ENCODE results near the gene RPL37A.

Gene RPL37A

DNA sequence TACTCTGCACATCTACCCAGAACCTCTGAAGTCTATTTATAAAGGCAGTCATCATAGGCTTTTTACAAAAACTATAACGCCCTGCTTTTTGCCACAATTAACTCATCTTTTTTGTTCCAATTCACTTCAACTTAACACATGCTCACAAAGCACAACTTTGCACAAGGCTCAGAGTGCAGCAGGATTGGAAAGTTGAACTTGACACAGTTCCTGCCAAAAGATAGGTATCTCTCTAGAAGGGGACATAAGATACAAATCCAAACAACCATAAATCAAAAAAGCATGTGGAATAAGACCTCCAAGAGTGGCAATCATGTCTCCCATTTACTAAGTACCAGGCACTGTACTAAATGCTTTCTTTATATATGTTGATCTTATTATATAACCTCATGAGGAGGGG, 36.2 kb downstream of the RPL37A start:
- no peaks in the 10 kb centered on the region for H3F3A ChIP-seq (ENCODE audit: insufficient read depth, low read length)
- H3K9ac ChIP-seq (ENCODE audit: low read length), result no peak overlapping the region
- no peaks in the 10 kb centered on the region for H3K27me3 ChIP-seq (replicated peaks; ENCODE audit: insufficient read depth, low read length)
- no peaks in the 10 kb centered on the region for H3K36me3 ChIP-seq (replicated peaks; ENCODE audit: insufficient read depth, low read length)
- no peak overlapping the region for H3K4me2 ChIP-seq (ENCODE audit: low read depth, low read length)
- no peaks in the 10 kb centered on the region for H3K79me2 ChIP-seq (ENCODE audit: low read length)
- TF ChIP-seq EZH2phosphoT487 (IDR thresholded peaks at IDR 0.05; ENCODE audit: low read length) (no peak), EZH2 (optimal IDR thresholded peaks at IDR 0.05; ENCODE audit: low read depth, low read length) (no peak)
- TF ChIP-seq, protein P1, sequence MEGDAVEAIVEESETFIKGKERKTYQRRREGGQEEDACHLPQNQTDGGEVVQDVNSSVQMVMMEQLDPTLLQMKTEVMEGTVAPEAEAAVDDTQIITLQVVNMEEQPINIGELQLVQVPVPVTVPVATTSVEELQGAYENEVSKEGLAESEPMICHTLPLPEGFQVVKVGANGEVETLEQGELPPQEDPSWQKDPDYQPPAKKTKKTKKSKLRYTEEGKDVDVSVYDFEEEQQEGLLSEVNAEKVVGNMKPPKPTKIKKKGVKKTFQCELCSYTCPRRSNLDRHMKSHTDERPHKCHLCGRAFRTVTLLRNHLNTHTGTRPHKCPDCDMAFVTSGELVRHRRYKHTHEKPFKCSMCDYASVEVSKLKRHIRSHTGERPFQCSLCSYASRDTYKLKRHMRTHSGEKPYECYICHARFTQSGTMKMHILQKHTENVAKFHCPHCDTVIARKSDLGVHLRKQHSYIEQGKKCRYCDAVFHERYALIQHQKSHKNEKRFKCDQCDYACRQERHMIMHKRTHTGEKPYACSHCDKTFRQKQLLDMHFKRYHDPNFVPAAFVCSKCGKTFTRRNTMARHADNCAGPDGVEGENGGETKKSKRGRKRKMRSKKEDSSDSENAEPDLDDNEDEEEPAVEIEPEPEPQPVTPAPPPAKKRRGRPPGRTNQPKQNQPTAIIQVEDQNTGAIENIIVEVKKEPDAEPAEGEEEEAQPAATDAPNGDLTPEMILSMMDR (IDR thresholded peaks at IDR 0.05; ENCODE audit: low read length), result no peak
- H3K9me3 ChIP-seq (replicated peaks; ENCODE audit: insufficient read depth, low read length), result no peaks in the 10 kb centered on the region
- no peak for DNase-seq
- H2AFZ ChIP-seq (ENCODE audit: low read length), result no peak overlapping the region
- no peak overlapping the region for H3K4me3 ChIP-seq (ENCODE audit: low read length)
- H3K4me1 ChIP-seq (ENCODE audit: low read length), result 0 out of 2 replicates have a peak, but pooled peaks cover 5% of the 10 kb centered on the region
- H3K9me2 ChIP-seq (replicated peaks; ENCODE audit: insufficient read depth, low read length), result no peaks in the 10 kb centered on the region
- H4K20me1 ChIP-seq (ENCODE audit: insufficient read depth, low read length), result no peaks in the 10 kb centered on the region
- H3K27ac ChIP-seq (ENCODE audit: low read length), result no peak overlapping the region

DNA sequence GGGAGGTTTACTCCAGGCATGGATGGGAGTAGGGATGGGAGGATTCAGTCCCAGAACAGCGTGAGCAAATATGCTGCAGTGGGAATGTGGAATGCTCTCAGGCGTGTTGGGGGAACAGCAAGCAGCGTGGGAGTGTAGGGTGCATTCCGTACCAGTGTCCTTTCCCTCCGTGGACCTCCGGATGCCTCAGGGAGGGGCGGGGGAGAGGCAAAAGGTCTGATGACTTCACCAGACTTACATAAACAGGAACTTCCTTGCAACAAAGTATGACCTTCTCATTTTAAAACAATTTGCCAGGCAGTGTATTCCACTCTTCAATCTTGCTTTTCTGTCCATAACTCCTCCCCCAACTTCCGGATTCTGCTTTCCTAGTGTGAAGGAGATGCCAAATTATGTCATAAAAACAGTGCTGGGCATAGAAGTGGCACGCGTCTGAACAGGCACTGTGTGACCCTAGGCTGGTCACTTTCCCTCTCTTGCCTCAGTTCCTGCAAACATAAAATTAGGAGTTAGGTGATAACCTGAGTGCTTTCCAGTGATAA, 36.9 kb downstream of the RPL37A start:
- TF ChIP-seq EZH2phosphoT487 (IDR thresholded peaks at IDR 0.05; ENCODE audit: low read length) (no peak), EZH2 (optimal IDR thresholded peaks at IDR 0.05; ENCODE audit: low read depth, low read length) (no peak)
- TF ChIP-seq, protein P1 (IDR thresholded peaks at IDR 0.05; ENCODE audit: low read length), result no peak
- H3K4me3 ChIP-seq (ENCODE audit: low read length), result no peak overlapping the region
- no peaks in the 10 kb centered on the region for H4K20me1 ChIP-seq (ENCODE audit: insufficient read depth, low read length)

DNA sequence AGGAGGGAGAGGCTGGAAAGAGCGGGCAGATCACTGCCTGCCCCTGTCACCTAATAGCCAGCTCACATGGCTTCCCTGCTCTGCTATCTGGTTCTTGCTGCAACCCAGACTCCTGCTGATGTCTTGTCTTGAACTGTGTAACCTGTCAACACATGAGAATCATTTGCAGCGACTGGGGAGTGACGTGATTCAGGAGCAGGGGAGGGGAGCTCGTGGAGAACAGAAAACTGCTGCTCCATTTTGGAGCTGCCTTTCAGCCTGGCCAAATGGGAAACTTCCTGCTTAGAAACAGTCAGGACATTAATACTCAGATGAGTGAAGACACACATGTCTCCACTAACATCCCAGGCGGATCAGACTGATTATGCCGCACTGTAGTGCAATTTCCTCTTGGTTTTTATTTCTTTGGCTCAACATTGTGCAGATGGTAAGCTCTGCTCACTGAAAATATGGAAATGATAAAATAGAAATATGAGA, 38.1 kb downstream of the RPL37A start:
- Histone ChIP-seq H3K9ac (ENCODE audit: low read length) (no peak overlapping the region), H3K4me1 (ENCODE audit: low read length) (0 out of 2 replicates have a peak, but pooled peaks cover 5% of the 10 kb centered on the region), H4K20me1 (ENCODE audit: insufficient read depth, low read length) (no peaks in the 10 kb centered on the region), H3K27ac (ENCODE audit: low read length) (no peak overlapping the region), H3K4me3 (ENCODE audit: low read length) (no peak overlapping the region), H3K9me3 (replicated peaks; ENCODE audit: insufficient read depth, low read length) (no peaks in the 10 kb centered on the region), H2AFZ (ENCODE audit: low read length) (no peak overlapping the region), H3F3A (ENCODE audit: insufficient read depth, low read length) (no peaks in the 10 kb centered on the region), H3K4me2 (ENCODE audit: low read depth, low read length) (no peak overlapping the region), H3K36me3 (replicated peaks; ENCODE audit: insufficient read depth, low read length) (no peaks in the 10 kb centered on the region), H3K9me2 (replicated peaks; ENCODE audit: insufficient read depth, low read length) (no peaks in the 10 kb centered on the region), H3K79me2 (ENCODE audit: low read length) (no peaks in the 10 kb centered on the region), H3K27me3 (replicated peaks; ENCODE audit: insufficient read depth, low read length) (no peaks in the 10 kb centered on the region)
- DNase-seq, result no peak
- TF ChIP-seq, protein P1 (IDR thresholded peaks at IDR 0.05; ENCODE audit: low read length), result no peak
- TF ChIP-seq EZH2phosphoT487 (IDR thresholded peaks at IDR 0.05; ENCODE audit: low read length) (no peak), EZH2 (optimal IDR thresholded peaks at IDR 0.05; ENCODE audit: low read depth, low read length) (no peak)

More for the DNA sequence above, 36.9 kb downstream of the RPL37A start:
- H3K79me2 ChIP-seq (ENCODE audit: low read length), result no peaks in the 10 kb centered on the region
- H3K4me1 ChIP-seq (ENCODE audit: low read length), result 0 out of 2 replicates have a peak, but pooled peaks cover 5% of the 10 kb centered on the region
- H3K9me2 ChIP-seq (replicated peaks; ENCODE audit: insufficient read depth, low read length), result no peaks in the 10 kb centered on the region
- no peaks in the 10 kb centered on the region for H3F3A ChIP-seq (ENCODE audit: insufficient read depth, low read length)
- no peak overlapping the region for H3K9ac ChIP-seq (ENCODE audit: low read length)
- H3K27me3 ChIP-seq (replicated peaks; ENCODE audit: insufficient read depth, low read length), result no peaks in the 10 kb centered on the region
- no peak overlapping the region for H3K4me2 ChIP-seq (ENCODE audit: low read depth, low read length)
- no peaks in the 10 kb centered on the region for H3K9me3 ChIP-seq (replicated peaks; ENCODE audit: insufficient read depth, low read length)
- H2AFZ ChIP-seq (ENCODE audit: low read length), result no peak overlapping the region
- H3K27ac ChIP-seq (ENCODE audit: low read length), result no peak overlapping the region
- no peak for DNase-seq
- no peaks in the 10 kb centered on the region for H3K36me3 ChIP-seq (replicated peaks; ENCODE audit: insufficient read depth, low read length)

Data from MM.1S (cell line).